H9 (cell line): ENCODE results near the gene CKS2. TPM values are rescaled to one million over a fixed set of nuclear protein-coding genes. Genes with fewer than 3 reads are reported as not detected.

Experiments used
- DNase-seq: peaks from one replicate; pipeline ENCODE4 v3.0.0-alpha.2; 2017
- H2AFZ ChIP-seq: one replicate; pipeline ENCODE4 v1.6.1; 2013; ENCODE audit warnings: mild to moderate bottlenecking, low read length, control low read depth, moderate library complexity
- H2AK5ac ChIP-seq: 2 replicates; pipeline ENCODE4 v1.6.1; 2013; ENCODE audit warnings: low read length, control low read depth, mixed read lengths; ENCODE audit not compliant: insufficient read length
- H2BK120ac ChIP-seq: one replicate; pipeline ENCODE4 v1.6.1; 2013; ENCODE audit warnings: low read depth, mild to moderate bottlenecking, low read length, control low read depth, inconsistent platforms; ENCODE audit not compliant: poor library complexity, severe bottlenecking
- H2BK12ac ChIP-seq: 2 replicates; pipeline ENCODE4 v1.6.1; 2013; ENCODE audit warnings: low read length, control low read depth, mixed read lengths, low read depth; ENCODE audit not compliant: insufficient read length
- H2BK15ac ChIP-seq: 2 replicates; pipeline ENCODE4 v1.6.1; 2013; ENCODE audit warnings: low read depth, low read length, control low read depth
- H2BK20ac ChIP-seq: one replicate; pipeline ENCODE4 v1.6.1; 2013; ENCODE audit warnings: low read depth, mild to moderate bottlenecking, low read length, control low read depth, inconsistent platforms; ENCODE audit not compliant: poor library complexity, severe bottlenecking
- H2BK5ac ChIP-seq: 2 replicates; pipeline ENCODE4 v1.6.1; 2013; ENCODE audit warnings: low read length, control low read depth, mixed read lengths; ENCODE audit not compliant: insufficient read length
- H3K14ac ChIP-seq: 2 replicates; pipeline ENCODE4 v1.6.1; 2013; ENCODE audit warnings: low read length, control low read depth; ENCODE audit not compliant: insufficient read depth
- H3K18ac ChIP-seq: 2 replicates; pipeline ENCODE4 v1.6.1; 2013; ENCODE audit warnings: low read depth, mild to moderate bottlenecking, mixed read lengths, low read length, control low read depth; ENCODE audit not compliant: insufficient read length
- H3K23ac ChIP-seq: 2 replicates; pipeline ENCODE4 v1.6.1; 2013; ENCODE audit warnings: low read length, control low read depth, mixed read lengths, low read depth; ENCODE audit not compliant: insufficient read length
- H3K23me2 ChIP-seq: 2 replicates; pipeline ENCODE4 v1.6.1; 2013; ENCODE audit warnings: low read depth, mild to moderate bottlenecking, mixed read lengths, low read length, control low read depth; ENCODE audit not compliant: insufficient read length, poor library complexity, severe bottlenecking
- H3K27ac ChIP-seq: 2 replicates; pipeline ENCODE4 v1.5.1; 2013; ENCODE audit warnings: low read length, control low read depth, mixed read lengths, low read depth; ENCODE audit not compliant: insufficient read length
- H3K27me3 ChIP-seq: 2 replicates; pipeline ENCODE4 v1.6.1; 2013; ENCODE audit warnings: low read length, control low read depth, inconsistent platforms; ENCODE audit not compliant: insufficient read depth
- H3K4ac ChIP-seq: 2 replicates; pipeline ENCODE4 v1.6.1; 2013; ENCODE audit warnings: low read depth, mild to moderate bottlenecking, control low read depth, inconsistent platforms, low read length, moderate library complexity
- H3K4me1 ChIP-seq: 2 replicates; pipeline ENCODE4 v1.6.1; 2013; ENCODE audit warnings: low read length, control low read depth, inconsistent platforms; ENCODE audit not compliant: insufficient read depth
- H3K4me2 ChIP-seq: 2 replicates; pipeline ENCODE4 v1.6.1; 2013; ENCODE audit warnings: low read length, control low read depth, mixed read lengths; ENCODE audit not compliant: insufficient read length, insufficient read depth
- H3K56ac ChIP-seq: 2 replicates; pipeline ENCODE4 v1.6.1; 2013; ENCODE audit warnings: low read depth, mild to moderate bottlenecking, mixed read lengths, low read length, control low read depth; ENCODE audit not compliant: insufficient read length
- H3K79me1 ChIP-seq: 2 replicates; pipeline ENCODE4 v1.6.1; 2013; ENCODE audit warnings: low read depth, mild to moderate bottlenecking, moderate library complexity, low read length, control low read depth, inconsistent platforms; ENCODE audit not compliant: insufficient read depth, poor library complexity, severe bottlenecking
- H3K79me2 ChIP-seq: 2 replicates; pipeline ENCODE4 v1.6.1; 2013; ENCODE audit warnings: low read length, control low read depth, inconsistent platforms; ENCODE audit not compliant: insufficient read depth
- H3K9ac ChIP-seq: 2 replicates; pipeline ENCODE4 v1.6.1; 2013; ENCODE audit warnings: low read length, control low read depth, mixed read lengths; ENCODE audit not compliant: insufficient read length; ENCODE audit errors: extremely low read depth
- H3K9me3 ChIP-seq: one replicate; pipeline ENCODE4 v1.6.1; 2013; ENCODE audit warnings: low read depth, low read length, inconsistent platforms; ENCODE audit not compliant: control insufficient read depth
- H3T11ph ChIP-seq: one replicate; pipeline ENCODE4 v1.6.1; 2013; ENCODE audit warnings: mild to moderate bottlenecking, low read length, control low read depth, inconsistent platforms
- H4K20me1 ChIP-seq: one replicate; pipeline ENCODE4 v1.6.1; 2013; ENCODE audit not compliant: control insufficient read depth, insufficient read length, insufficient read depth
- H4K5ac ChIP-seq: 2 replicates; pipeline ENCODE4 v1.6.1; 2013; ENCODE audit warnings: low read depth, mild to moderate bottlenecking, mixed read lengths, low read length, control low read depth; ENCODE audit not compliant: insufficient read length
- H4K8ac ChIP-seq: replicated peaks from 2 replicates; pipeline ENCODE4 v1.6.1; 2013; ENCODE audit warnings: low read length, control low read depth, mixed read lengths, low read depth; ENCODE audit not compliant: insufficient read length
- H4K91ac ChIP-seq: 2 replicates; pipeline ENCODE4 v1.6.1; 2013; ENCODE audit warnings: low read depth, mild to moderate bottlenecking, moderate library complexity, mixed read lengths, low read length, control low read depth; ENCODE audit not compliant: insufficient read length
- H3K27ac Mint-ChIP-seq, 3 experiments: 2 replicates in 2 of 3; 3 replicates in 1 of 3; pipeline ENCODE4 v1.8.0; 2020 to 2021; ENCODE audit warnings: mixed read lengths in 3 of 3, mild to moderate bottlenecking in 1 of 3, moderate library complexity in 1 of 3
- H3K27me3 Mint-ChIP-seq: 2 replicates; pipeline ENCODE4 v1.8.0; 2021; ENCODE audit warnings: low read depth, mild to moderate bottlenecking, moderate library complexity, mixed read lengths
- H3K36me3 Mint-ChIP-seq, 3 experiments: 2 replicates in 2 of 3; 3 replicates in 1 of 3; pipeline ENCODE4 v1.8.0; 2020 to 2021; ENCODE audit warnings: low read depth in 3 of 3, mixed read lengths in 3 of 3; ENCODE audit not compliant: insufficient read depth in 1 of 3
- H3K4me1 Mint-ChIP-seq, 2 experiments: 2 replicates each; pipeline ENCODE4 v1.8.0; 2020; ENCODE audit warnings: mixed read lengths in 2 of 2
- H3K4me3 Mint-ChIP-seq, 2 experiments: 2 replicates in 1 of 2; 3 replicates in 1 of 2; pipeline ENCODE4 v1.8.0; 2020 to 2021; ENCODE audit warnings: mild to moderate bottlenecking in 2 of 2, mixed read lengths in 2 of 2, moderate library complexity in 1 of 2
- H3K9me3 Mint-ChIP-seq, 2 experiments: 2 replicates in 1 of 2; 3 replicates in 1 of 2; pipeline ENCODE4 v1.8.0; 2020; ENCODE audit warnings: mild to moderate bottlenecking in 2 of 2, mixed read lengths in 2 of 2, moderate library complexity in 1 of 2
- CTCF ChIP-seq: fragments of 200-600 bp; sonication (generic); conservative IDR thresholded peaks from 3 replicates; pipeline ENCODE4 v1.8.0; 2021; ENCODE audit warnings: antibody characterized with exemption, mild to moderate bottlenecking
- WGBS: extraction: QIAGEN DNeasy Blood & Tissue Kit; methylation state at CpG from one replicate; pipeline ENCODE4 v1.1.7; 2013; ENCODE audit warnings: missing lambda C conversion rate, low lambda C conversion rate, mixed read lengths; ENCODE audit not compliant: insufficient read length; ENCODE audit errors: extremely low coverage; 5-methylcytosine and 5-hydroxymethylcytosine counted together
- total RNA-seq: library from RNA; stranded (reverse); gene quantifications from 2 replicates; pipeline ENCODE4 v1.2.1, GENCODE V29; 2021

CKS2 gene
- total RNA-seq, 1 experiment from 2014 or later, result 211 TPM

- Mint-ChIP-seq H3K4me1 (no peaks in the 10 kb centered on the region), H3K27me3 (no peaks in the 10 kb centered on the region), H3K36me3 (peaks cover 56 to 98% (median 98%) of the 10 kb centered on the region in 3 experiments; a peak in 6 of 7 replicates), H3K9me3 (no peaks in the 10 kb centered on the region), H3K27ac (no peak overlapping the region), H3K4me3 (no peak overlapping the region)
- H3K4me1 ChIP-seq, result no peaks in the 10 kb centered on the region
- no peak overlapping the region for H2AFZ ChIP-seq
- no peak overlapping the region for H3K27ac ChIP-seq
- no peak overlapping the region for H2BK5ac ChIP-seq
- H3T11ph ChIP-seq, result no peak overlapping the region
- no peaks in the 10 kb centered on the region for H3K79me2 ChIP-seq
- no peak overlapping the region for H2BK12ac ChIP-seq
- H4K91ac ChIP-seq, result no peak overlapping the region
- no peak overlapping the region for H3K4me2 ChIP-seq
- no CpG with 5 or more reads among the region's 6 CpGs for WGBS
- H2AK5ac ChIP-seq, result no peak overlapping the region
- DNase-seq, result no peak
- no peak overlapping the region for H4K5ac ChIP-seq
- TF ChIP-seq CTCF, result no peak
- H2BK120ac ChIP-seq, result no peak overlapping the region
- no peak overlapping the region for H3K23ac ChIP-seq
- H2BK15ac ChIP-seq, result no peak overlapping the region
- H3K18ac ChIP-seq, result no peak overlapping the region
- no peak overlapping the region for H2BK20ac ChIP-seq
- no peak overlapping the region for H3K56ac ChIP-seq
- H3K4ac ChIP-seq, result no peak overlapping the region
- no peaks in the 10 kb centered on the region for H3K79me1 ChIP-seq
- H3K9ac ChIP-seq, result no peak overlapping the region
- no peak overlapping the region for H3K14ac ChIP-seq
- no peak overlapping the region for H4K8ac ChIP-seq
- H3K9me3 ChIP-seq, result no peaks in the 10 kb centered on the region
- H4K20me1 ChIP-seq, result no peaks in the 10 kb centered on the region
- H3K27me3 ChIP-seq, result no peaks in the 10 kb centered on the region
- H3K23me2 ChIP-seq, result no peaks in the 10 kb centered on the region
These were observed 40.7 kb downstream of the CKS2 start for GRCh38 chr9:89351584-89352300.
